ENCODE results near the gene ABCG2.

ABCG2 gene

GRCh38 chr4:88138561-88138960, 19.9 kb downstream of the ABCG2 start (continued):
- no peak for TF ChIP-seq ZNF26 (tag by site-specific recombination; IDR thresholded peaks at IDR 0.05)
- TF ChIP-seq TCF7L2 (IDR thresholded peaks at IDR 0.05; ENCODE audit: borderline replicate concordance, low read depth, low read length) = no peak
- TF ChIP-seq RBAK (tag by site-specific recombination; IDR thresholded peaks at IDR 0.05) = no peak
- TF ChIP-seq ZNF792 (tag by site-specific recombination; IDR thresholded peaks at IDR 0.05) = no peak
- no peak for TF ChIP-seq ZNF670 (tag by site-specific recombination; IDR thresholded peaks at IDR 0.05; ENCODE audit: low read depth)
- TF ChIP-seq ZNF843 (tag by site-specific recombination; IDR thresholded peaks at IDR 0.05) = no peak
- no peak for TF ChIP-seq ZNF639 (tag by site-specific recombination; IDR thresholded peaks at IDR 0.05)
- no peak for TF ChIP-seq AEBP2 (tag by site-specific recombination; IDR thresholded peaks at IDR 0.05; ENCODE audit: borderline replicate concordance)
- no peak for TF ChIP-seq ZNF785 (tag by site-specific recombination; IDR thresholded peaks at IDR 0.05)

- no peak overlapping the region for H3K27ac ChIP-seq (ENCODE audit: extremely low read depth, low read depth, low read length)
- no peaks in the 10 kb centered on the region for H3K9me3 ChIP-seq (ENCODE audit: control insufficient read depth, insufficient read depth, low read depth, low read length)
- no peaks in the 10 kb centered on the region for H3K4me1 ChIP-seq (ENCODE audit: control insufficient read depth, insufficient read depth, low read length)
- CTCF ChIA-PET = no interaction called here
- POLR2A ChIA-PET = no interaction called here
- TF ChIP-seq ZNF529 (tag by site-specific recombination; IDR thresholded peaks at IDR 0.05; ENCODE audit: insufficient replicate concordance) = no peak
- no peak for TF ChIP-seq ZXDB (tag by site-specific recombination; IDR thresholded peaks at IDR 0.05)
- no peak for TF ChIP-seq KLF1 (tag by site-specific recombination; IDR thresholded peaks at IDR 0.05)
- TF ChIP-seq ZNF138 (tag by site-specific recombination; IDR thresholded peaks at IDR 0.05; ENCODE audit: borderline replicate concordance) = no peak
- no peak for TF ChIP-seq PBX3 (CRISPR knock-in tag; IDR thresholded peaks at IDR 0.05)
- TF ChIP-seq ZNF280C (tag by site-specific recombination; IDR thresholded peaks at IDR 0.05) = no peak
- no peak for TF ChIP-seq ZNF488 (tag by site-specific recombination; IDR thresholded peaks at IDR 0.05)
- TF ChIP-seq ZBTB8A (tag by site-specific recombination; IDR thresholded peaks at IDR 0.05) = no peak
- TF ChIP-seq ZNF664 (tag by site-specific recombination; IDR thresholded peaks at IDR 0.05) = no peak
- no peak for TF ChIP-seq ZNF561 (tag by site-specific recombination; IDR thresholded peaks at IDR 0.05; ENCODE audit: borderline replicate concordance)
- no peak for TF ChIP-seq ZFP69B (tag by site-specific recombination; IDR thresholded peaks at IDR 0.05)
- no peak for TF ChIP-seq ZNF548 (tag by site-specific recombination; IDR thresholded peaks at IDR 0.05)
- TF ChIP-seq ZNF146 (tag by site-specific recombination; IDR thresholded peaks at IDR 0.05) = no peak
- no peak for TF ChIP-seq TRIM28 (IDR thresholded peaks at IDR 0.05; ENCODE audit: borderline replicate concordance, low read length)
- H3K36me3 ChIP-seq (ENCODE audit: control insufficient read depth in 2 of 2, insufficient read depth in 1 of 2, low read length in 2 of 2) = no peaks in the 10 kb centered on the region
- H3K4me3 ChIP-seq (ENCODE audit: low read depth, low read length) = no peak overlapping the region
Measured at GRCh38 chr4:88137112-88137511, 21.3 kb downstream of the ABCG2 start.
